Calu3 (cell line): Measurements from ENCODE around the gene CPLX1. TPM values are rescaled to one million over a fixed set of nuclear protein-coding genes. Genes with fewer than 3 reads are reported as not detected.

Experiments used
- BruUV-seq: library from RNA; stranded (reverse); fragments of 400-500 nt; replicated peaks from 2 replicates; lab custom pipeline; 2021; lab: Mats Ljungman, UMichigan
- CTCF ChIA-PET: fragments of 300-600 bp; sonication (Branson Sonifier 250); formaldehyde crosslinking; loops from one replicate; lab custom pipeline; 2022; ENCODE audit warnings: antibody characterized with exemption; lab: Charles Lee
- DNase-seq: peaks from one replicate; pipeline ENCODE4 v3.0.0; 2022
- H3K27ac Mint-ChIP-seq: one replicate; pipeline ENCODE4 v1.8.0; 2022; ENCODE audit warnings: mixed read lengths; ENCODE audit not compliant: unreplicated experiment
- H3K27me3 Mint-ChIP-seq: one replicate; pipeline ENCODE4 v1.8.0; 2022; ENCODE audit warnings: mixed read lengths; ENCODE audit not compliant: unreplicated experiment
- H3K36me3 Mint-ChIP-seq: one replicate; pipeline ENCODE4 v1.8.0; 2022; ENCODE audit warnings: mild to moderate bottlenecking, moderate library complexity, mixed read lengths; ENCODE audit not compliant: insufficient read depth, unreplicated experiment
- H3K4me1 Mint-ChIP-seq: one replicate; pipeline ENCODE4 v1.8.0; 2022; ENCODE audit warnings: mild to moderate bottlenecking, low read depth, mixed read lengths; ENCODE audit not compliant: unreplicated experiment
- H3K4me3 Mint-ChIP-seq: one replicate; pipeline ENCODE4 v1.8.0; 2022; ENCODE audit warnings: mild to moderate bottlenecking, low read depth, moderate library complexity, mixed read lengths; ENCODE audit not compliant: unreplicated experiment
- H3K9me3 Mint-ChIP-seq: one replicate; pipeline ENCODE4 v1.8.0; 2022; ENCODE audit warnings: low read depth, mixed read lengths; ENCODE audit not compliant: unreplicated experiment
- CTCF ChIP-seq: fragments of 200-600 bp; IDR thresholded peaks from one replicate; pipeline ENCODE4 v1.8.0; 2022; ENCODE audit warnings: antibody characterized with exemption; ENCODE audit not compliant: unreplicated experiment
- intact Hi-C: fragments of 100-400 bp; cut with micrococcal nuclease; formaldehyde crosslinking; loops from one replicate; pipeline ENCODE4 v1.10.0; 2022; ENCODE audit not compliant: unreplicated experiment
- total RNA-seq: library from RNA; stranded (reverse); gene quantifications from 2 replicates; pipeline ENCODE4 v1.2.3, GENCODE V29; 2022

CPLX1 gene
- total RNA-seq, 1 experiment from 2014 or later = 0.42 TPM

- Mint-ChIP-seq H3K9me3 (peaks cover 4% of the 10 kb centered on the region), H3K27me3 (no peaks in the 10 kb centered on the region)
- CTCF ChIA-PET = no interaction called here
These were observed 24.5 kb upstream of the CPLX1 start for GRCh38 chr4:850323-850945.

GRCh38 chr4:849478-850175 is 23.7 kb upstream of the CPLX1 start:
- Mint-ChIP-seq H3K27me3 (no peaks in the 10 kb centered on the region), H3K36me3 (peaks cover 16% of the 10 kb centered on the region), H3K9me3 (peaks cover 4% of the 10 kb centered on the region), H3K4me1 (no peaks in the 10 kb centered on the region), H3K27ac (no peak overlapping the region), H3K4me3 (no peak overlapping the region)
- BruUV-seq = no TSS peak
- intact Hi-C loops = no loop called here
- CTCF ChIA-PET = no interaction called here
- no peak for TF ChIP-seq CTCF
- no peak for DNase-seq

More at GRCh38 chr4:850323-850945, 24.5 kb upstream of the CPLX1 start:
- no peak for TF ChIP-seq CTCF
- DNase-seq = no peak
- Mint-ChIP-seq H3K4me3 (no peak overlapping the region), H3K36me3 (peaks cover 16% of the 10 kb centered on the region), H3K4me1 (no peaks in the 10 kb centered on the region), H3K27ac (no peak overlapping the region)
- intact Hi-C loops = no loop called here
- no TSS peak for BruUV-seq

- no peak for DNase-seq
- H3K4me1 Mint-ChIP-seq = no peaks in the 10 kb centered on the region
- no peak overlapping the region for H3K4me3 Mint-ChIP-seq
- BruUV-seq = no TSS peak
- intact Hi-C loops = no loop called here
- H3K27ac Mint-ChIP-seq = no peak overlapping the region
- peaks cover 15% of the 10 kb centered on the region for H3K36me3 Mint-ChIP-seq
- no peak for TF ChIP-seq CTCF
- CTCF ChIA-PET = no interaction called here
- peaks cover 4% of the 10 kb centered on the region for H3K9me3 Mint-ChIP-seq
- no peaks in the 10 kb centered on the region for H3K27me3 Mint-ChIP-seq
These were observed 23.0 kb upstream of the CPLX1 start for GRCh38 chr4:848803-849477.

GRCh38 chr4:848307-848691 is 22.4 kb upstream of the CPLX1 start:
- H3K27me3 Mint-ChIP-seq = no peaks in the 10 kb centered on the region
- no peak for TF ChIP-seq CTCF
- DNase-seq = no peak
- H3K4me3 Mint-ChIP-seq = no peak overlapping the region
- H3K27ac Mint-ChIP-seq = no peak overlapping the region
- H3K9me3 Mint-ChIP-seq = peaks cover 4% of the 10 kb centered on the region
- no peaks in the 10 kb centered on the region for H3K4me1 Mint-ChIP-seq
- BruUV-seq = no TSS peak
- peaks cover 10% of the 10 kb centered on the region for H3K36me3 Mint-ChIP-seq
- intact Hi-C loops = no loop called here
- CTCF ChIA-PET = no interaction called here
